DOHH2 (cell line): ENCODE results near the gene TULP4.

ENCODE experiments used
- H3F3A ChIP-seq: fragments of 200-600 bp; sonication (generic), shearing (Covaris generic); 2 replicates; pipeline ENCODE4 v1.6.0; 2016; ENCODE audit warnings: antibody characterized with exemption, mild to moderate bottlenecking; ENCODE audit not compliant: control insufficient read depth, insufficient read depth
- H3K27ac ChIP-seq: fragments of 200-600 bp; sonication (generic); 2 replicates; pipeline ENCODE4 v1.5.1; 2014; ENCODE audit warnings: low read depth, mild to moderate bottlenecking, low read length, moderate library complexity
- H3K27me3 ChIP-seq: fragments of 200-600 bp; sonication (generic); 2 replicates; pipeline ENCODE4 v1.6.1; 2014; ENCODE audit warnings: mild to moderate bottlenecking, low read length, mixed read lengths; ENCODE audit not compliant: control insufficient read depth
- H3K36me3 ChIP-seq: fragments of 200-600 bp; sonication (generic); 2 replicates; pipeline ENCODE4 v1.6.1; 2014; ENCODE audit warnings: mild to moderate bottlenecking, low read length, moderate library complexity, mixed read lengths; ENCODE audit not compliant: control insufficient read depth
- H3K4me1 ChIP-seq: fragments of 200-600 bp; sonication (generic); 2 replicates; pipeline ENCODE4 v1.6.1; 2014; ENCODE audit warnings: mild to moderate bottlenecking, low read length, mixed read lengths; ENCODE audit not compliant: control insufficient read depth
- H3K4me2 ChIP-seq: fragments of 200-600 bp; sonication (generic); 2 replicates; pipeline ENCODE4 v1.6.0; 2014; ENCODE audit warnings: mild to moderate bottlenecking, low read length, moderate library complexity
- H3K4me3 ChIP-seq: fragments of 200-600 bp; sonication (generic); 2 replicates; pipeline ENCODE4 v1.5.1; 2014; ENCODE audit warnings: mild to moderate bottlenecking, low read length, mixed read lengths
- H3K79me2 ChIP-seq: fragments of 200-600 bp; sonication (generic); 2 replicates; pipeline ENCODE4 v1.6.1; 2014; ENCODE audit warnings: mild to moderate bottlenecking, low read length, mixed read lengths; ENCODE audit not compliant: control insufficient read depth
- H3K9me2 ChIP-seq: fragments of 200-600 bp; sonication (generic); replicated peaks from 2 replicates; pipeline ENCODE4 v1.6.1; 2014; ENCODE audit warnings: mild to moderate bottlenecking, low read length, mixed read lengths; ENCODE audit not compliant: control insufficient read depth
- H3K9me3 ChIP-seq: fragments of 200-600 bp; sonication (generic); 2 replicates; pipeline ENCODE4 v1.6.1; 2014; ENCODE audit warnings: antibody characterized with exemption, low read length, mixed read lengths; ENCODE audit not compliant: control insufficient read depth, insufficient read depth
- H4K20me1 ChIP-seq: fragments of 200-600 bp; sonication (generic); 2 replicates; pipeline ENCODE4 v1.6.0; 2014; ENCODE audit warnings: low read depth, mild to moderate bottlenecking, antibody characterized with exemption, low read length, moderate library complexity; ENCODE audit not compliant: control insufficient read depth, insufficient read depth
- CTCF ChIP-seq: fragments of 200-600 bp; sonication (generic); IDR thresholded peaks from one replicate; pipeline ENCODE4 v1.5.1; 2014; ENCODE audit warnings: antibody characterized with exemption, mild to moderate bottlenecking, low read depth, low read length; ENCODE audit not compliant: poor library complexity, severe bottlenecking
- EZH2phosphoT487 ChIP-seq: fragments of 200-600 bp; sonication (generic); IDR thresholded peaks from 2 replicates; pipeline ENCODE4 v1.6.1; 2017; ENCODE audit warnings: borderline replicate concordance, mild to moderate bottlenecking, antibody characterized with exemption, low read length, moderate library complexity, mixed read lengths

Gene TULP4

GRCh38 chr6:158309814-158310213 lies 2.5 kb upstream of the TULP4 start:
- Histone ChIP-seq H4K20me1 (no peaks in the 10 kb centered on the region), H3K4me2 (no peak overlapping the region), H3K79me2 (peaks cover 8% of the 10 kb centered on the region), H3K27ac (no peak overlapping the region), H3K9me2 (no peaks in the 10 kb centered on the region), H3K36me3 (peaks cover 29% of the 10 kb centered on the region), H3K4me3 (no peak overlapping the region), H3K9me3 (no peaks in the 10 kb centered on the region), H3F3A (no peaks in the 10 kb centered on the region; the same call in 1 of the 2 replicates), H3K4me1 (no peaks in the 10 kb centered on the region; the same call in 1 of the 2 replicates), H3K27me3 (no peaks in the 10 kb centered on the region)
- TF ChIP-seq CTCF = no peak
- TF ChIP-seq EZH2phosphoT487 = no peak

- Histone ChIP-seq H3K27me3 (no peaks in the 10 kb centered on the region), H3K9me3 (peaks cover 3% of the 10 kb centered on the region; the same call in 1 of the 2 replicates), H3K36me3 (peaks cover 43% of the 10 kb centered on the region), H3K4me1 (no peaks in the 10 kb centered on the region; the same call in 1 of the 2 replicates), H3K9me2 (no peaks in the 10 kb centered on the region), H4K20me1 (no peaks in the 10 kb centered on the region), H3K79me2 (peaks cover 18% of the 10 kb centered on the region), H3K4me2 (no peak overlapping the region), H3K27ac (no peak overlapping the region), H3K4me3 (no peak overlapping the region), H3F3A (no peaks in the 10 kb centered on the region; the same call in 1 of the 2 replicates)
- TF ChIP-seq EZH2phosphoT487 (no peak), CTCF (no peak)
These were observed 1.1 kb upstream of the TULP4 start for GRCh38 chr6:158311193-158311592.

- H3F3A ChIP-seq = no peaks in the 10 kb centered on the region; the same call in 1 of the 2 replicates
- TF ChIP-seq CTCF (no peak), EZH2phosphoT487 (no peak)
These were observed 639 bp upstream of the TULP4 start for GRCh38 chr6:158311626-158312025.

More at GRCh38 chr6:158311626-158312025, 639 bp upstream of the TULP4 start:
- Histone ChIP-seq H3K4me1 (no peaks in the 10 kb centered on the region; the same call in 1 of the 2 replicates), H3K36me3 (peaks cover 47% of the 10 kb centered on the region), H4K20me1 (no peaks in the 10 kb centered on the region), H3K9me3 (peaks cover 5% of the 10 kb centered on the region; the same call in 1 of the 2 replicates), H3K4me3 (no peak overlapping the region), H3K4me2 (no peak overlapping the region), H3K79me2 (peaks cover 22% of the 10 kb centered on the region), H3K27me3 (no peaks in the 10 kb centered on the region), H3K9me2 (no peaks in the 10 kb centered on the region), H3K27ac (no peak overlapping the region)
